ENCODE results near the gene PNPLA2.

GRCh38 chr11:813456-814096 is 5.1 kb upstream of the PNPLA2 start:
- TF ChIP-seq CTCF (IDR thresholded peaks at IDR 0.05 in 4 of 5, conservative IDR thresholded peaks at IDR 0.05 in 1 of 5) (no peak), POLR2A (IDR thresholded peaks at IDR 0.05) (no peak)

All from gastrocnemius medialis (tissue), 4 donors.